GM12872 (cell line): ENCODE results near the gene RECQL5.

Source experiments
- CTCF ChIP-seq: IDR thresholded peaks from 3 replicates; pipeline ENCODE4 v1.5.1; 2011; ENCODE audit warnings: low read depth, mild to moderate bottlenecking, low read length, moderate library complexity; ENCODE audit not compliant: insufficient read depth

The RECQL5 gene

DNA sequence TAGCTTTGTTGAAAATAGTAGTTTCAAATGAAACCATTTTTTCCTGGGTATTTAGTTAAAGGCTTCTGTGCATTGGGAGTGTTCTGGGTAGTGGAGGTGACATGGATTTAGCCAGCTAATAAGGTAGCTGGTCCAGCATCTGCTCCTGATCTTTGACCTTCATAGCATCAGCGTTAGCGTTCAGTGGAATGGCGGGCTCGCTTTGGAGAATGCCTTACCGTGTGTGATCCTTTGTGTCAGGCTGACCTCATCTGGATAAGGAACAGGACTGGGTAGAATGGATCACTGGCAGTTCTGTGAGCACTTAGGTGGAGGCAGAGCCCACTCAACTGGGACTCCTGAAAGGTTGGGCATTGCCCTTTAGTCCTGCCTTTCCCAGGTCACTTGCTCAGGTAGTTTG, 3.9 kb upstream of the RECQL5 start:
- no peak for TF ChIP-seq CTCF

- no peak for TF ChIP-seq CTCF
Measured at GRCh38 chr17:75668489-75668888, 1.5 kb upstream of the RECQL5 start.

- no peak for TF ChIP-seq CTCF
Measured at GRCh38 chr17:75667825-75668224, 871 bp upstream of the RECQL5 start.

DNA sequence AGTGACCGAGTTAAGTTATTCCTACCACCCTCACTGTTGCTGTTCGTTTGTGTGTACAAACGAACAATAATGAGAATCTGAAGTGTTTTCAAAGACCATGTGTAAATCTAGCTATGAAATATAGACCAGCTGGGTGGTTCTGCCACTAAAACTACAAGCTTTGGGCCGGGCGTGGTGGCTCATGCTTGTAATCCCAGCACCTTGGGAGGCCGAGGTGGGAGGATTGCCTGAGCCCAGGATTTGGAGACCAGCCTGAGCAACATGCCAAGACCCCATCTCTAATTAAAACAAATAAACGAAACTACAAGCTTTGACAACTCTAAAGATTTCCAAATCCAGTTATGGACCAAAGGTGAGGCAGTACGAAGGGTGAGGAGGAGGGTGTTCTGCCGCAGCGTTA, 973 bp downstream of the RECQL5 start:
- no peak for TF ChIP-seq CTCF

DNA sequence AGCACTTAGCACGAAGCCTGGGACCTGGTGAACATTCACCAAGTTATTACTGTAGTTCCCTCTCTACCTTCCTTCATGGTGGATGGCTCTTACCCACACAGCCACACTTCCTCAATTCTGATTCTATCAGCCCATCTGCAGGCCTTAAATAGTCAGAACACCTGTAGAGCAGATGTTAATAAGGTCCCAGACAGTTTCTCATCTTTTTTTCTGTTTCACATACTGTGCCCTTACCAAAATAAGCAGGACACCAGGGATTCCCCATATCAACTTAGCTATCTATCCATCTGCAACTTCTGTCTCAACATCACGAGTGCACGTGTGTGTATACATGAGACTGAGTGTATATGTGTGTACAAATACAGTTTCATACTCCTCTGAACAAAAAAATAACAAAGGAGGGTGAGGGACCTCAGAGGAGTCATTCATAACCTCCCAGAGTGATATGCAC, 2.8 kb downstream of the RECQL5 start:
- no peak for TF ChIP-seq CTCF

- TF ChIP-seq CTCF = no peak
Measured at GRCh38 chr17:75662511-75662910, 4.4 kb downstream of the RECQL5 start.

- TF ChIP-seq CTCF = no peak
Measured at GRCh38 chr17:75661531-75661930, 5.4 kb downstream of the RECQL5 start.

GRCh38 chr17:75658237-75658636, 8.7 kb downstream of the RECQL5 start:
- no peak for TF ChIP-seq CTCF
